Osteoblast (primary cell): Measurements from ENCODE around the gene PTGES2. TPM values are rescaled to one million over a fixed set of nuclear protein-coding genes. Genes with fewer than 3 reads are reported as not detected.

Experiments
- DNase-seq: peaks from one replicate; pipeline ENCODE4 v3.0.0; 2011; ENCODE audit warnings: low spot score, mixed read lengths; ENCODE audit not compliant: insufficient read length; ENCODE audit errors: missing footprints
- H2AFZ ChIP-seq: 2 replicates; pipeline ENCODE4 v1.6.0; 2011; ENCODE audit warnings: mild to moderate bottlenecking, low read length
- H3K27ac ChIP-seq: 2 replicates; pipeline ENCODE4 v1.5.1; 2011; ENCODE audit warnings: mild to moderate bottlenecking, low read depth, low read length, moderate library complexity
- H3K27me3 ChIP-seq: 2 replicates; pipeline ENCODE4 v1.6.0; 2012; ENCODE audit warnings: mild to moderate bottlenecking, control low read depth, inconsistent platforms, low read length, moderate library complexity; ENCODE audit not compliant: insufficient read depth
- H3K36me3 ChIP-seq: 2 replicates; pipeline ENCODE4 v1.5.1; 2011; ENCODE audit warnings: mild to moderate bottlenecking, low read length, control low read depth, moderate library complexity; ENCODE audit not compliant: insufficient read depth
- H3K4me1 ChIP-seq: 2 replicates; pipeline ENCODE4 v1.5.1; 2011; ENCODE audit warnings: mild to moderate bottlenecking, low read length, control low read depth, moderate library complexity; ENCODE audit not compliant: insufficient read depth
- H3K4me2 ChIP-seq: 2 replicates; pipeline ENCODE4 v1.6.0; 2011; ENCODE audit warnings: mild to moderate bottlenecking, low read length; ENCODE audit not compliant: insufficient read depth
- H3K4me3 ChIP-seq: fragments of 200-600 bp; sonication (generic); 3 replicates; pipeline ENCODE4 v1.5.1; 2012; ENCODE audit warnings: mild to moderate bottlenecking, low read length, inconsistent platforms; ENCODE audit not compliant: insufficient read depth
- H3K79me2 ChIP-seq: 2 replicates; pipeline ENCODE4 v1.6.0; 2012; ENCODE audit warnings: mild to moderate bottlenecking, low read length, control low read depth, inconsistent platforms; ENCODE audit not compliant: insufficient read depth
- H3K9me3 ChIP-seq: 2 replicates; pipeline ENCODE4 v1.5.1; 2011; ENCODE audit warnings: low read depth, low read length, control low read depth
- H4K20me1 ChIP-seq: 2 replicates; pipeline ENCODE4 v1.6.0; 2012; ENCODE audit warnings: mild to moderate bottlenecking, low read length, control low read depth; ENCODE audit not compliant: insufficient read depth
- total RNA-seq: library from RNA; depleted of rRNA; stranded (reverse); fragments of >200 nt; gene quantifications from 2 replicates; pipeline ENCODE4 v1.2.3, GENCODE V29; 2012
- TF ChIP-seq, protein P1 (sequence below): IDR thresholded peaks from 2 replicates; pipeline ENCODE4 v1.5.1; 2011; ENCODE audit warnings: mild to moderate bottlenecking, low read depth, low read length, moderate library complexity; ENCODE audit errors: extremely low read depth

Gene PTGES2
- total RNA-seq, 1 donor = 50.3 TPM

DNA sequence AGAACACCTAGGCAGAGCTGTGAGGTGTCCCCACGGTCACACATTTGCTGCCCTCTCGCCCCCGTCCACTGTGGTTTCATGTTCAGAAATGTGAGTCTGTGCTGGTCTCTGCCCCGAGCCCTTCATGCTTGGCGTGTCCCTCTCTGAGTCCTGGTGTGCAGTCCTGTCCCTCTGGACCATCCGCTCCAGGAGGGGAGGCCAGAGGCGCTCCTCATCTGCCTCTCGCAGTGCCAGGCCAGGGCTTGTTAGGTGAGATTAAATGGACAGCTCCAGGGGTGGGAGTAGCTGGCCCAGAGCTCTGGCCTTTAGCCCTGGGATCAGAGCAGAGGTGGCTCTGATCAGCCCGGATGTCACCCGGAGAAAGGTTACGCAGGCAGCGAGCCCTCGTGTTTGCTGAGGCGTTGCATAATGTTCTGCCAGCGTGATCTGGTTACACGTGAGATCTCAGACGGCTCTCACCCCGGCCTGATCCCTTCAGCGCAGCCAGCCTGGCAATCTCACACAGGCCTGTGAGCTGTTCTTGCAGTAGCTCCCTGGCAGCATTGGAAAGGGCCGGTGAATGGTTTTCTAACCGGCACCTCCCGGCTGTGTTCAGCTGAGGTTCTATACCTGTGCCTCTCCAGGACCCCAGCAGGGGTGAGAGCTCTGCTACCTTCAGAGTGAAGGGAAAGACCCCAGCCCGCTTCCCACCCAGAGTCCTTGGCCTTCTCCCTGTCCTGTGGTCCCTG lies 24.5 kb downstream of the PTGES2 start:
- H3K36me3 ChIP-seq = peaks cover 68% of the 10 kb centered on the region
- H3K79me2 ChIP-seq = peaks cover 56% of the 10 kb centered on the region
- no peak overlapping the region for H2AFZ ChIP-seq
- H3K4me2 ChIP-seq = no peak overlapping the region
- DNase-seq = peak; percentile 57
- TF ChIP-seq, protein P1, sequence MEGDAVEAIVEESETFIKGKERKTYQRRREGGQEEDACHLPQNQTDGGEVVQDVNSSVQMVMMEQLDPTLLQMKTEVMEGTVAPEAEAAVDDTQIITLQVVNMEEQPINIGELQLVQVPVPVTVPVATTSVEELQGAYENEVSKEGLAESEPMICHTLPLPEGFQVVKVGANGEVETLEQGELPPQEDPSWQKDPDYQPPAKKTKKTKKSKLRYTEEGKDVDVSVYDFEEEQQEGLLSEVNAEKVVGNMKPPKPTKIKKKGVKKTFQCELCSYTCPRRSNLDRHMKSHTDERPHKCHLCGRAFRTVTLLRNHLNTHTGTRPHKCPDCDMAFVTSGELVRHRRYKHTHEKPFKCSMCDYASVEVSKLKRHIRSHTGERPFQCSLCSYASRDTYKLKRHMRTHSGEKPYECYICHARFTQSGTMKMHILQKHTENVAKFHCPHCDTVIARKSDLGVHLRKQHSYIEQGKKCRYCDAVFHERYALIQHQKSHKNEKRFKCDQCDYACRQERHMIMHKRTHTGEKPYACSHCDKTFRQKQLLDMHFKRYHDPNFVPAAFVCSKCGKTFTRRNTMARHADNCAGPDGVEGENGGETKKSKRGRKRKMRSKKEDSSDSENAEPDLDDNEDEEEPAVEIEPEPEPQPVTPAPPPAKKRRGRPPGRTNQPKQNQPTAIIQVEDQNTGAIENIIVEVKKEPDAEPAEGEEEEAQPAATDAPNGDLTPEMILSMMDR = no peak
- no peak overlapping the region for H3K27ac ChIP-seq
- H4K20me1 ChIP-seq = peaks cover 5% of the 10 kb centered on the region
- H3K4me3 ChIP-seq = no peak overlapping the region
- no peaks in the 10 kb centered on the region for H3K9me3 ChIP-seq
- peaks cover 19% of the 10 kb centered on the region for H3K4me1 ChIP-seq
- no peaks in the 10 kb centered on the region for H3K27me3 ChIP-seq

DNA sequence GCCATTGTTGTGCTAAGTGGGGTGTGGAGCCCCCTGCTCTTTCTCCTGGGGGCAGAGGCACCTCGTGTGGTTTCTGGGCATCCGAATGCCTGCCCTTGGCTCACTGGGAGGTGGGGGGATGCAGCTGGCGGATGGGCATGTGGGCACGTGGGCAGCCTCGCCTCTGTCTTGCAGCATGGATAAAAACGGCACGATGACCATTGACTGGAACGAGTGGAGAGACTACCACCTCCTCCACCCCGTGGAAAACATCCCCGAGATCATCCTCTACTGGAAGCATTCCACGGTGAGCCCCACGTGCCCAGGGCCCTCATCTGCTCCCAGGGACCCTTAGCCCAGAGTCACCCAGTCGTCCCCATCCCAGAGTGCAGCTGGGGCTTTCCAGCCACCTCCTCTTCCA lies 25.3 kb downstream of the PTGES2 start:
- Histone ChIP-seq H4K20me1 (peaks cover 5% of the 10 kb centered on the region), H3K4me1 (peaks cover 26% of the 10 kb centered on the region), H3K36me3 (peaks cover 59% of the 10 kb centered on the region), H3K27me3 (no peaks in the 10 kb centered on the region), H3K4me3 (no peak overlapping the region), H3K27ac (no peak overlapping the region), H2AFZ (no peak overlapping the region), H3K79me2 (peaks cover 65% of the 10 kb centered on the region), H3K4me2 (no peak overlapping the region), H3K9me3 (no peaks in the 10 kb centered on the region)
- peak; percentile 10 for DNase-seq
- TF ChIP-seq, protein P1 = no peak

DNA sequence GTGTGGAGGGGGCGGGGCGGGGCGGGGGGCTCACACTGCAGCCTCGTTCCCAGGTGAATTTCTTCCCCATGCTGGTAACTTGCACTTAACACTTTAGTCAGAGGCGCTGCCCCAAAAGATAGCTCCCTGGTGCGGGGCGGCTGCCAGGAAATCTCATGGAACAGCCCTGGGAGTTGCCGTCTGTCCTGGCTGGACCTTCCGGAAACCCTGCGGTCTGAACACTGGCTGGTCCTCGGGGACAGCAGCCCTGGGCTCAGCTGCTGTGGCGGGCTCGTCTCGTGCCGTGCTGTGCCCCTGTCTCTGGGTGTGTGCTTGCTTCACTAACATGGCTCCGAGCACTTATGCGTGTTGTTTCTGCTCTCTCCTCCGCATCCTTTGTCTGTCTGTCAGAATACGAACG lies 25.8 kb downstream of the PTGES2 start:
- H3K27ac ChIP-seq = no peak overlapping the region
- peak; percentile 60 for DNase-seq

DNA sequence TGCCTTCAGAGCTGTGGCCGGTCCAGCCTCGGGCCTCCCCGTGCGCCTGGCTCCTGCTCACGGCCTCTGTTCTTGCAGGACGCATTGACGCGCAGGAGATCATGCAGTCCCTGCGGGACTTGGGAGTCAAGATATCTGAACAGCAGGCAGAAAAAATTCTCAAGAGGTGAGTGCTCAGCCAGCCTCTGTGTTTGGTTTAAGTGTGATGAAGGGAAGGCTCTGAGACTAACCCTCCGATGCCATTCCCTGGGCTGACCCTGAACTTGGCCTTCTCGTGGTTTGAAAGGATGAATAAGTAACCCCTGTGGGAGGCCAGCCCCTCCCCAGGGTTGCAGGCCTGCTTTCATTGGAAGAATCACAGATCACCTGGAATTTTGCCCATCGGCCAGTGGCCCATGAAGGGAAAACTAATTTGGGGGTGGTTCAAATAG lies 26.3 kb downstream of the PTGES2 start:
- peak; percentile 48 for DNase-seq
- Histone ChIP-seq H3K4me1 (peaks cover 26% of the 10 kb centered on the region), H3K36me3 (peaks cover 51% of the 10 kb centered on the region), H2AFZ (no peak overlapping the region), H3K4me3 (no peak overlapping the region), H3K4me2 (no peak overlapping the region), H3K79me2 (peaks cover 74% of the 10 kb centered on the region), H3K27ac (peak overlapping the region; percentile 99), H4K20me1 (peaks cover 5% of the 10 kb centered on the region), H3K9me3 (no peaks in the 10 kb centered on the region), H3K27me3 (no peaks in the 10 kb centered on the region)
- TF ChIP-seq, protein P1 = no peak

More for the DNA sequence above, 25.8 kb downstream of the PTGES2 start:
- Histone ChIP-seq H2AFZ (no peak overlapping the region), H3K79me2 (peaks cover 70% of the 10 kb centered on the region), H3K27me3 (no peaks in the 10 kb centered on the region), H3K4me1 (peaks cover 26% of the 10 kb centered on the region), H3K4me2 (no peak overlapping the region), H3K4me3 (no peak overlapping the region), H4K20me1 (peaks cover 5% of the 10 kb centered on the region), H3K9me3 (no peaks in the 10 kb centered on the region), H3K36me3 (peaks cover 55% of the 10 kb centered on the region)
- TF ChIP-seq, protein P1 = no peak
